ENCODE results near the gene PSMG1. TPM values are rescaled to one million over a fixed set of nuclear protein-coding genes. Genes with fewer than 3 reads are reported as not detected.

PSMG1 gene
- total RNA-seq, 1 donor from 2014 or later = 61.9 TPM

- Histone ChIP-seq H3K9ac (ENCODE audit: low read length) (peak overlapping the region; percentile 98), H3K9me3 (ENCODE audit: insufficient read depth, low read depth, low read length) (no peaks in the 10 kb centered on the region), H3K27me3 (ENCODE audit: insufficient read depth, low read length) (no peaks in the 10 kb centered on the region), H3K27ac (ENCODE audit: low read depth, low read length) (no peak overlapping the region), H3K36me3 (ENCODE audit: insufficient read depth, low read length) (peaks cover 15% of the 10 kb centered on the region), H3K4me3 (ENCODE audit: insufficient read depth, low read depth, low read length) (peak overlapping the region; percentile 96), H4K20me1 (ENCODE audit: insufficient read depth, low read length) (peaks cover 17% of the 10 kb centered on the region), H3K4me1 (ENCODE audit: insufficient read depth, low read length) (peaks cover 15% of the 10 kb centered on the region), H3K4me2 (ENCODE audit: low read length) (peak overlapping the region; percentile 90), H2AFZ (ENCODE audit: low read depth, low read length) (no peak overlapping the region), H3K79me2 (ENCODE audit: insufficient read depth, low read length) (peaks cover 38% of the 10 kb centered on the region)
- Mint-ChIP-seq H3K9me3 (ENCODE audit: unreplicated experiment) (no peaks in the 10 kb centered on the region), H3K4me3 (ENCODE audit: unreplicated experiment) (peak overlapping the region; percentile 97), H3K27ac (ENCODE audit: unreplicated experiment) (peak overlapping the region; percentile 95), H3K27me3 (ENCODE audit: low read depth, unreplicated experiment) (no peaks in the 10 kb centered on the region), H3K4me1 (ENCODE audit: low read depth, unreplicated experiment) (peaks cover 19% of the 10 kb centered on the region), H3K36me3 (ENCODE audit: low read depth, unreplicated experiment) (peaks cover 6% of the 10 kb centered on the region)
- DNase-seq (ENCODE audit: low read depth) (no peak), FAIRE-seq (no peak)
- TF ChIP-seq, protein P1, sequence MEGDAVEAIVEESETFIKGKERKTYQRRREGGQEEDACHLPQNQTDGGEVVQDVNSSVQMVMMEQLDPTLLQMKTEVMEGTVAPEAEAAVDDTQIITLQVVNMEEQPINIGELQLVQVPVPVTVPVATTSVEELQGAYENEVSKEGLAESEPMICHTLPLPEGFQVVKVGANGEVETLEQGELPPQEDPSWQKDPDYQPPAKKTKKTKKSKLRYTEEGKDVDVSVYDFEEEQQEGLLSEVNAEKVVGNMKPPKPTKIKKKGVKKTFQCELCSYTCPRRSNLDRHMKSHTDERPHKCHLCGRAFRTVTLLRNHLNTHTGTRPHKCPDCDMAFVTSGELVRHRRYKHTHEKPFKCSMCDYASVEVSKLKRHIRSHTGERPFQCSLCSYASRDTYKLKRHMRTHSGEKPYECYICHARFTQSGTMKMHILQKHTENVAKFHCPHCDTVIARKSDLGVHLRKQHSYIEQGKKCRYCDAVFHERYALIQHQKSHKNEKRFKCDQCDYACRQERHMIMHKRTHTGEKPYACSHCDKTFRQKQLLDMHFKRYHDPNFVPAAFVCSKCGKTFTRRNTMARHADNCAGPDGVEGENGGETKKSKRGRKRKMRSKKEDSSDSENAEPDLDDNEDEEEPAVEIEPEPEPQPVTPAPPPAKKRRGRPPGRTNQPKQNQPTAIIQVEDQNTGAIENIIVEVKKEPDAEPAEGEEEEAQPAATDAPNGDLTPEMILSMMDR (IDR thresholded peaks at IDR 0.05; ENCODE audit: insufficient read depth, low read depth, low read length) = no peak
Observed at GRCh38 chr21:39182016-39182415, 1.2 kb downstream of the PSMG1 start.

DNA sequence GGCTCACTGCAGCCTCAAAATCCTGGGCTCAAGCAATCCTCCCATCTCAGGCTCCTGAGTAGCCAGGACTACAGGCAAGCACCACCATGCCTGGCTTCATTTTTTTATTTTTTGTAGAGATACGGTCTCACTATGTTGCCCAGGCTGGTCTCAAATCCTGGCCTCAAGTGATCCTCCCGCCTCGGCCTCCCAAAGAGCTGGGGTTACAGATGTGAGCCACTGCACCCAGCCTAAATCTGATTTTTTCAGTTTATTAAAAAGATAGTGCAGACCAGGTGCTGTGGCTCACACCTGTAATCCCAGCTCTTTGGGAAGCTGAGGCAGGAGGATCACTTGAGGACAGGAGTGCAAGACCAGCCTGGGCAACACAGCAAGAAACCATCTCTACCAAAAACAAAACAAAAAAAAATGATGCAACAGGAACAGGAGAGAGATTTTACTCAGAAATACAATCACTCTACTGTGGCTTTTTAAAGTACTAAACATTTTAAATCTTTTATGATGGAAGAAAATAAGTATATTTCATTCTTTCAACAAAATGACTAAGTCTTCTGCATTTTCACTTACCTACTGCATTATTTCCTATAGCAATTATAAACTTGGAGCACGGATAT, 1.9 kb downstream of the PSMG1 start:
- no peaks in the 10 kb centered on the region for H3K27me3 Mint-ChIP-seq (ENCODE audit: low read depth, unreplicated experiment)
- DNase-seq (ENCODE audit: low read depth) (no peak), FAIRE-seq (no peak)
- H2AFZ ChIP-seq (ENCODE audit: low read depth, low read length) = no peak overlapping the region
- TF ChIP-seq EZH2 (IDR thresholded peaks at IDR 0.05; ENCODE audit: insufficient read depth, low read length) = no peak
- TF ChIP-seq, protein P1 (IDR thresholded peaks at IDR 0.05; ENCODE audit: insufficient read depth, low read depth, low read length) = no peak
- H3K36me3 ChIP-seq (ENCODE audit: insufficient read depth, low read length) = peaks cover 15% of the 10 kb centered on the region
- H3K27ac ChIP-seq (ENCODE audit: low read depth, low read length) = no peak overlapping the region
- peaks cover 17% of the 10 kb centered on the region for H4K20me1 ChIP-seq (ENCODE audit: insufficient read depth, low read length)
- no peaks in the 10 kb centered on the region for H3K27me3 ChIP-seq (ENCODE audit: insufficient read depth, low read length)
- H3K9me3 Mint-ChIP-seq (ENCODE audit: unreplicated experiment) = no peaks in the 10 kb centered on the region
- no peak overlapping the region for H3K4me3 ChIP-seq (ENCODE audit: insufficient read depth, low read depth, low read length)
- H3K4me2 ChIP-seq (ENCODE audit: low read length) = peak overlapping the region; percentile 90
- H3K27ac Mint-ChIP-seq (ENCODE audit: unreplicated experiment) = peak overlapping the region; percentile 95
- H3K79me2 ChIP-seq (ENCODE audit: insufficient read depth, low read length) = peaks cover 38% of the 10 kb centered on the region
- no peaks in the 10 kb centered on the region for H3K9me3 ChIP-seq (ENCODE audit: insufficient read depth, low read depth, low read length)
- H3K4me1 ChIP-seq (ENCODE audit: insufficient read depth, low read length) = peaks cover 15% of the 10 kb centered on the region
- peak overlapping the region; percentile 97 for H3K4me3 Mint-ChIP-seq (ENCODE audit: unreplicated experiment)
- H3K36me3 Mint-ChIP-seq (ENCODE audit: low read depth, unreplicated experiment) = peaks cover 6% of the 10 kb centered on the region
- no peak overlapping the region for H3K9ac ChIP-seq (ENCODE audit: low read length)
- H3K4me1 Mint-ChIP-seq (ENCODE audit: low read depth, unreplicated experiment) = peaks cover 12% of the 10 kb centered on the region

- peaks cover 15% of the 10 kb centered on the region for H3K36me3 ChIP-seq (ENCODE audit: insufficient read depth, low read length)
- H2AFZ ChIP-seq (ENCODE audit: low read depth, low read length) = no peak overlapping the region
- no peak for TF ChIP-seq EZH2 (IDR thresholded peaks at IDR 0.05; ENCODE audit: insufficient read depth, low read length)
- TF ChIP-seq, protein P1 (IDR thresholded peaks at IDR 0.05; ENCODE audit: insufficient read depth, low read depth, low read length) = peak; percentile 26
- FAIRE-seq (no peak), DNase-seq (ENCODE audit: low read depth) (no peak)
- no peak overlapping the region for H3K4me2 ChIP-seq (ENCODE audit: low read length)
- H3K4me3 ChIP-seq (ENCODE audit: insufficient read depth, low read depth, low read length) = no peak overlapping the region
- H3K4me1 ChIP-seq (ENCODE audit: insufficient read depth, low read length) = peaks cover 15% of the 10 kb centered on the region
- Mint-ChIP-seq H3K4me3 (ENCODE audit: unreplicated experiment) (no peak overlapping the region), H3K27me3 (ENCODE audit: low read depth, unreplicated experiment) (no peaks in the 10 kb centered on the region), H3K9me3 (ENCODE audit: unreplicated experiment) (no peaks in the 10 kb centered on the region), H3K4me1 (ENCODE audit: low read depth, unreplicated experiment) (peaks cover 12% of the 10 kb centered on the region), H3K36me3 (ENCODE audit: low read depth, unreplicated experiment) (peaks cover 6% of the 10 kb centered on the region), H3K27ac (ENCODE audit: unreplicated experiment) (no peak overlapping the region)
- H3K9me3 ChIP-seq (ENCODE audit: insufficient read depth, low read depth, low read length) = no peaks in the 10 kb centered on the region
- no peaks in the 10 kb centered on the region for H3K27me3 ChIP-seq (ENCODE audit: insufficient read depth, low read length)
- peaks cover 38% of the 10 kb centered on the region for H3K79me2 ChIP-seq (ENCODE audit: insufficient read depth, low read length)
- H3K9ac ChIP-seq (ENCODE audit: low read length) = no peak overlapping the region
- H4K20me1 ChIP-seq (ENCODE audit: insufficient read depth, low read length) = peaks cover 18% of the 10 kb centered on the region
- no peak overlapping the region for H3K27ac ChIP-seq (ENCODE audit: low read depth, low read length)
Observed at GRCh38 chr21:39180429-39181019, 2.7 kb downstream of the PSMG1 start.

All from astrocyte (in vitro differentiated cells and primary cell).